WTC11 (cell line): Measurements from ENCODE around the gene RFWD3. TPM values are rescaled to one million over a fixed set of nuclear protein-coding genes. Genes with fewer than 3 reads are reported as not detected.
"Not testable (repeated sequence)": the region's sequence is repeated elsewhere in the genome, so short reads cannot be mapped to it uniquely, and the experiment has no call there.

Experiments
- ATAC-seq: fragments of 200-7000 bp; cut with Tn5 transposase; 2 replicates; pipeline ENCODE4 v1.10.0; 2021; ENCODE audit warnings: mild to moderate bottlenecking, moderate library complexity
- CTCF ChIA-PET: fragments of 300-600 bp; sonication (Branson Sonifier 250); formaldehyde crosslinking; loops from one replicate; lab custom pipeline; 2021; ENCODE audit warnings: antibody characterized with exemption; lab: Charles Lee
- POLR2A ChIA-PET: fragments of 350-600 bp; sonication (Branson Sonifier 250); formaldehyde crosslinking; loops from one replicate; lab custom pipeline; 2021; ENCODE audit warnings: antibody characterized with exemption; lab: Charles Lee
- DNase-seq: peaks from one replicate; pipeline ENCODE4 v3.0.0; 2021; ENCODE audit warnings: low spot score
- H3K27ac Mint-ChIP-seq: 2 replicates; pipeline ENCODE4 v1.8.0; 2021; ENCODE audit warnings: mixed read lengths
- H3K27me3 Mint-ChIP-seq: 2 replicates; pipeline ENCODE4 v1.8.0; 2021; ENCODE audit warnings: low read depth, mild to moderate bottlenecking, moderate library complexity, mixed read lengths
- H3K36me3 Mint-ChIP-seq: 2 replicates; pipeline ENCODE4 v1.8.0; 2021; ENCODE audit warnings: mixed read lengths
- H3K4me1 Mint-ChIP-seq: 2 replicates; pipeline ENCODE4 v1.8.0; 2022; ENCODE audit warnings: mixed read lengths
- H3K4me3 Mint-ChIP-seq: 2 replicates; pipeline ENCODE4 v1.8.0; 2021; ENCODE audit warnings: mild to moderate bottlenecking, moderate library complexity, mixed read lengths
- H3K9me3 Mint-ChIP-seq: 2 replicates; pipeline ENCODE4 v1.8.0; 2021; ENCODE audit warnings: mixed read lengths
- ATF3 ChIP-seq: sonication (generic); formaldehyde crosslinking; conservative IDR thresholded peaks from 2 replicates; pipeline ENCODE4 v1.8.1; 2022; ENCODE audit warnings: mild to moderate bottlenecking, missing genetic modification reagents
- ATF6 ChIP-seq: sonication (generic); formaldehyde crosslinking; IDR thresholded peaks from 2 replicates; pipeline ENCODE4 v1.8.1; 2023; ENCODE audit warnings: mild to moderate bottlenecking, missing genetic modification reagents
- E2F4 ChIP-seq: sonication (generic); formaldehyde crosslinking; IDR thresholded peaks from 2 replicates; pipeline ENCODE4 v1.8.1; 2022; ENCODE audit warnings: low read depth, mild to moderate bottlenecking, moderate library complexity, missing genetic modification reagents, borderline replicate concordance
- EMX1 ChIP-seq: fragments of 250-450 bp; sonication (Bioruptor Pico); IDR thresholded peaks from 2 replicates; pipeline ENCODE4 v1.8.0; 2021; ENCODE audit warnings: mild to moderate bottlenecking
- FOXK1 ChIP-seq: sonication (generic); formaldehyde crosslinking; IDR thresholded peaks from 2 replicates; pipeline ENCODE4 v1.8.0; 2022; ENCODE audit warnings: mild to moderate bottlenecking, moderate library complexity, missing genetic modification reagents
- FOXP1 ChIP-seq: sonication (generic); formaldehyde crosslinking; IDR thresholded peaks from 2 replicates; pipeline ENCODE4 v1.8.0; 2022; ENCODE audit warnings: missing genetic modification reagents, mild to moderate bottlenecking, moderate library complexity, borderline replicate concordance
- GABPB1 ChIP-seq: sonication (generic); formaldehyde crosslinking; IDR thresholded peaks from 2 replicates; pipeline ENCODE4 v1.8.1; 2023; ENCODE audit warnings: mild to moderate bottlenecking, missing genetic modification reagents
- GRHL2 ChIP-seq: fragments of 250-450 bp; sonication (Bioruptor Pico); IDR thresholded peaks from 2 replicates; pipeline ENCODE4 v1.8.0; 2022; ENCODE audit warnings: mild to moderate bottlenecking, moderate library complexity; ENCODE audit not compliant: insufficient replicate concordance, severe bottlenecking
- IRF2 ChIP-seq: sonication (generic); formaldehyde crosslinking; IDR thresholded peaks from 2 replicates; pipeline ENCODE4 v1.8.0; 2022; ENCODE audit warnings: low read depth, missing genetic modification reagents, borderline replicate concordance
- MAX ChIP-seq: sonication (generic); formaldehyde crosslinking; IDR thresholded peaks from 2 replicates; pipeline ENCODE4 v1.8.0; 2022; ENCODE audit warnings: mild to moderate bottlenecking, missing genetic modification reagents
- MXD4 ChIP-seq: fragments of 250-450 bp; sonication (Bioruptor Pico); IDR thresholded peaks from 2 replicates; pipeline ENCODE4 v1.8.0; 2021; ENCODE audit warnings: mild to moderate bottlenecking, moderate library complexity, borderline replicate concordance
- NFATC4 ChIP-seq: fragments of 250-450 bp; sonication (Bioruptor Pico); IDR thresholded peaks from 2 replicates; pipeline ENCODE4 v1.9.0; 2021; ENCODE audit warnings: mild to moderate bottlenecking
- NFE2L1 ChIP-seq: sonication (generic); formaldehyde crosslinking; IDR thresholded peaks from 2 replicates; pipeline ENCODE4 v1.8.1; 2023; ENCODE audit warnings: missing genetic modification reagents
- PREB ChIP-seq: sonication (generic); formaldehyde crosslinking; IDR thresholded peaks from 2 replicates; pipeline ENCODE4 v1.8.1; 2022; ENCODE audit warnings: mild to moderate bottlenecking, missing genetic modification reagents, moderate library complexity, borderline replicate concordance
- ZBTB21 ChIP-seq: sonication (generic); formaldehyde crosslinking; IDR thresholded peaks from 2 replicates; pipeline ENCODE4 v1.8.1; 2023; ENCODE audit warnings: mild to moderate bottlenecking, missing genetic modification reagents, borderline replicate concordance
- ZNF121 ChIP-seq: sonication (generic); formaldehyde crosslinking; IDR thresholded peaks from 2 replicates; pipeline ENCODE4 v1.8.0; 2023; ENCODE audit warnings: missing genetic modification reagents
- ZNF263 ChIP-seq: sonication (generic); formaldehyde crosslinking; IDR thresholded peaks from 2 replicates; pipeline ENCODE4 v1.8.1; 2022; ENCODE audit warnings: low read depth, mild to moderate bottlenecking, moderate library complexity, missing genetic modification reagents
- ZNF396 ChIP-seq: fragments of 250-450 bp; sonication (Bioruptor Pico); IDR thresholded peaks from 2 replicates; pipeline ENCODE4 v1.8.0; 2021; ENCODE audit warnings: mild to moderate bottlenecking, moderate library complexity, borderline replicate concordance
- ZNF416 ChIP-seq: fragments of 250-450 bp; sonication (Bioruptor Pico); IDR thresholded peaks from 2 replicates; pipeline ENCODE4 v1.9.0; 2021; ENCODE audit warnings: mild to moderate bottlenecking, inconsistent platforms
- ZNF423 ChIP-seq: fragments of 250-450 bp; sonication (Bioruptor Pico); IDR thresholded peaks from 2 replicates; pipeline ENCODE4 v2.1.2; 2022; ENCODE audit warnings: mild to moderate bottlenecking, moderate library complexity
- ZNF671 ChIP-seq: fragments of 250-450 bp; sonication (Bioruptor Pico); IDR thresholded peaks from 2 replicates; pipeline ENCODE4 v1.8.0; 2021; ENCODE audit warnings: mild to moderate bottlenecking
- total RNA-seq: library from RNA; stranded (reverse); gene quantifications from 3 replicates; pipeline ENCODE4 v1.2.3, GENCODE V29; 2021

RFWD3 gene
- total RNA-seq, 1 experiment from 2014 or later = 109 TPM

GRCh38 chr16:74657870-74658642, 8.6 kb downstream of the RFWD3 start:
- ATAC-seq = no peak
- POLR2A ChIA-PET = interaction anchor here (0.6 to 0.7 kb wide), 2 partner anchors 327 to 860 kb away, joined by 3 to 5 read pairs; partner anchors contain the start of gene WDR59
- DNase-seq = no peak
- H3K27me3 Mint-ChIP-seq = no peaks in the 10 kb centered on the region
- H3K36me3 Mint-ChIP-seq = peaks cover 82% of the 10 kb centered on the region
- CTCF ChIA-PET = no interaction called here
- H3K27ac Mint-ChIP-seq = no peak overlapping the region
- no peaks in the 10 kb centered on the region for H3K9me3 Mint-ChIP-seq
- 0 out of 2 replicates have a peak, but pooled peaks cover 2% of the 10 kb centered on the region for H3K4me1 Mint-ChIP-seq
- no peak overlapping the region for H3K4me3 Mint-ChIP-seq
- no peak for TF ChIP-seq ATF3 (CRISPR knock-in tag)
- no peak for TF ChIP-seq ZBTB21 (CRISPR knock-in tag)
- TF ChIP-seq NFE2L1 (CRISPR knock-in tag) = no peak
- no peak for TF ChIP-seq GABPB1 (CRISPR knock-in tag)
- no peak for TF ChIP-seq ZNF671 (CRISPR knock-in tag)
- no peak for TF ChIP-seq NFATC4
- TF ChIP-seq ZNF263 (CRISPR knock-in tag) = no peak
- no peak for TF ChIP-seq ZNF416 (CRISPR knock-in tag)
- TF ChIP-seq IRF2 = no peak
- no peak for TF ChIP-seq ZNF121 (CRISPR knock-in tag)
- TF ChIP-seq, all 79 proteins: peak for 0

- H3K4me1 Mint-ChIP-seq = no peaks in the 10 kb centered on the region
- no peaks in the 10 kb centered on the region for H3K9me3 Mint-ChIP-seq
- H3K27ac Mint-ChIP-seq = peak overlapping the region; percentile 49; the same call in 1 of the 2 replicates
- CTCF ChIA-PET = no interaction called here
- POLR2A ChIA-PET = no interaction called here
- peaks cover 70% of the 10 kb centered on the region for H3K36me3 Mint-ChIP-seq
- no peak overlapping the region for H3K4me3 Mint-ChIP-seq
- ATAC-seq = no peak
- no peak for TF ChIP-seq ATF6
- TF ChIP-seq, all 79 proteins: peak for 0
- DNase-seq = no peak
- no peaks in the 10 kb centered on the region for H3K27me3 Mint-ChIP-seq
Observed at GRCh38 chr16:74654536-74655050, 12.1 kb downstream of the RFWD3 start.

- CTCF ChIA-PET, POLR2A ChIA-PET, ATAC-seq, DNase-seq, H3K9me3 Mint-ChIP-seq, H3K27me3 Mint-ChIP-seq, H3K4me1 Mint-ChIP-seq, H3K4me3 Mint-ChIP-seq: not testable (repeated sequence)
- peak overlapping the region; percentile 74; the same call in 1 of the 2 replicates for H3K27ac Mint-ChIP-seq
- peaks cover 64% of the 10 kb centered on the region for H3K36me3 Mint-ChIP-seq
Observed at GRCh38 chr16:74652883-74653282, 13.8 kb downstream of the RFWD3 start.

- Mint-ChIP-seq H3K9me3 (no peaks in the 10 kb centered on the region), H3K36me3 (peaks cover 61% of the 10 kb centered on the region), H3K27me3 (no peaks in the 10 kb centered on the region), H3K27ac (no peak overlapping the region), H3K4me1 (no peaks in the 10 kb centered on the region), H3K4me3 (no peak overlapping the region)
- ChIA-PET POLR2A (no interaction called here), CTCF (interaction anchor here (1.1 to 1.8 kb wide), 3 partner anchors 15 to 210 kb away, joined by 3 to 11 read pairs (median 5); partner anchors contain the start of gene RFWD3)
- TF ChIP-seq MAX (CRISPR knock-in tag) (no peak), ZNF423 (CRISPR knock-in tag) (no peak), E2F4 (CRISPR knock-in tag) (no peak), PREB (CRISPR knock-in tag) (no peak), ATF3 (CRISPR knock-in tag) (no peak), GRHL2 (CRISPR knock-in tag) (no peak), MXD4 (no peak), ZNF396 (CRISPR knock-in tag) (no peak), EMX1 (CRISPR knock-in tag) (no peak), FOXP1 (CRISPR knock-in tag) (no peak), FOXK1 (CRISPR knock-in tag) (no peak)
- DNase-seq (no peak), ATAC-seq (no peak)
Observed at GRCh38 chr16:74652249-74652648, 14.4 kb downstream of the RFWD3 start.
